ENCODE data around the gene HTR6.

The HTR6 gene

GRCh38 chr1:19684677-19685076 is 20.0 kb downstream of the HTR6 start:
- DNase-seq (ENCODE audit: low read depth): no peak
- no peak overlapping the region for H3K4me3 ChIP-seq (ENCODE audit: control insufficient read depth, low read depth, low read length)
- TF ChIP-seq CTCF (IDR thresholded peaks at IDR 0.05; ENCODE audit: control insufficient read depth, insufficient read depth, low read depth, low read length, missing control alignments): no peak

GRCh38 chr1:19685994-19686393 is 21.3 kb downstream of the HTR6 start:
- no peak overlapping the region for H3K4me3 ChIP-seq (ENCODE audit: control insufficient read depth, low read depth, low read length)
- no peak for TF ChIP-seq CTCF (IDR thresholded peaks at IDR 0.05; ENCODE audit: control insufficient read depth, insufficient read depth, low read depth, low read length, missing control alignments)
- DNase-seq (ENCODE audit: low read depth): no peak

GRCh38 chr1:19687414-19687813 is 22.7 kb downstream of the HTR6 start:
- no peak overlapping the region for H3K4me3 ChIP-seq (ENCODE audit: control insufficient read depth, low read depth, low read length)
- TF ChIP-seq CTCF (IDR thresholded peaks at IDR 0.05; ENCODE audit: control insufficient read depth, insufficient read depth, low read depth, low read length, missing control alignments): no peak
- DNase-seq (ENCODE audit: low read depth): no peak

GRCh38 chr1:19688041-19688842 is 23.6 kb downstream of the HTR6 start:
- TF ChIP-seq CTCF (IDR thresholded peaks at IDR 0.05; ENCODE audit: control insufficient read depth, insufficient read depth, low read depth, low read length, missing control alignments): no peak
- no peak for DNase-seq (ENCODE audit: low read depth)
- H3K4me3 ChIP-seq (ENCODE audit: control insufficient read depth, low read depth, low read length): no peak overlapping the region

GRCh38 chr1:19689085-19689757 is 24.5 kb downstream of the HTR6 start:
- DNase-seq (ENCODE audit: low read depth): no peak
- no peak for TF ChIP-seq CTCF (IDR thresholded peaks at IDR 0.05; ENCODE audit: control insufficient read depth, insufficient read depth, low read depth, low read length, missing control alignments)
- H3K4me3 ChIP-seq (ENCODE audit: control insufficient read depth, low read depth, low read length): no peak overlapping the region

- no peak for TF ChIP-seq CTCF (IDR thresholded peaks at IDR 0.05; ENCODE audit: control insufficient read depth, insufficient read depth, low read depth, low read length, missing control alignments)
- no peak overlapping the region for H3K4me3 ChIP-seq (ENCODE audit: control insufficient read depth, low read depth, low read length)
- DNase-seq (ENCODE audit: low read depth): no peak
Measured at GRCh38 chr1:19689856-19690255, 25.2 kb downstream of the HTR6 start.

All from AG09309 (cell line).